GM12878 (cell line): Measurements from ENCODE around the gene BTF3L4. TPM values are rescaled to one million over a fixed set of nuclear protein-coding genes. Genes with fewer than 3 reads are reported as not detected.

Source experiments
- ATAC-seq: fragments of 200-7000 bp; cut with Tn5 transposase; 3 replicates; pipeline ENCODE4 v1.9.1; 2020; ENCODE audit warnings: mild to moderate bottlenecking, moderate library complexity
- BruUV-seq: library from RNA; stranded (reverse); fragments of 400-500 nt; replicated peaks from 2 replicates; lab custom pipeline; 2021; lab: Mats Ljungman, UMichigan
- CTCF ChIA-PET: fragments of 300-600 bp; sonication (Branson Sonifier 250); formaldehyde crosslinking; extraction: SDS; loops from one replicate; lab custom pipeline; 2021; ENCODE audit warnings: inconsistent platforms; lab: Yijun Ruan, JAX
- POLR2A ChIA-PET: fragments of 350-600 bp; formaldehyde crosslinking; extraction: SDS; loops from one replicate; lab custom pipeline; 2021; ENCODE audit warnings: inconsistent platforms; lab: Charles Lee
- RAD21 ChIA-PET: fragments of 300-600 bp; sonication (Branson Sonifier 250); formaldehyde crosslinking; loops from one replicate; lab custom pipeline; 2023; ENCODE audit warnings: antibody characterized with exemption; ENCODE audit not compliant: unreplicated experiment; lab: Charles Lee
- SMC1A ChIA-PET: fragments of 300-600 bp; sonication (Branson Sonifier 250); formaldehyde crosslinking; loops from one replicate; lab custom pipeline; 2023; ENCODE audit not compliant: unreplicated experiment, uncharacterized antibody; lab: Charles Lee
- DNase-seq: peaks from one replicate; pipeline ENCODE4 v3.0.0-alpha.2; 2011; ENCODE audit warnings: low read depth, low spot score
- FAIRE-seq: peaks from 3 replicates; lab custom pipeline; 2011; peaks lifted over from hg19 to GRCh38; lab: Jason Lieb, UNC
- H2AFZ ChIP-seq: 2 replicates; pipeline ENCODE4 v1.6.0; 2011; ENCODE audit warnings: low read depth, low read length, control low read depth; ENCODE audit not compliant: control insufficient read depth
- H3K27ac ChIP-seq: 2 replicates; pipeline ENCODE4 v1.5.1; 2011; ENCODE audit warnings: control low read depth; ENCODE audit not compliant: control insufficient read depth, insufficient read depth
- H3K27me3 ChIP-seq, 2 experiments: replicated peaks in 1 of 2; 2 replicates each; pipeline versions ENCODE4 v1.6.0 to v1.6.1; 2011; ENCODE audit warnings: low read length in 1 of 2; ENCODE audit not compliant: control insufficient read depth in 2 of 2, insufficient read depth in 2 of 2
- H3K36me3 ChIP-seq, 2 experiments: 2 replicates each; pipeline ENCODE4 v1.5.1; 2011; ENCODE audit warnings: low read length in 1 of 2; ENCODE audit not compliant: control insufficient read depth in 2 of 2, insufficient read depth in 2 of 2
- H3K4me1 ChIP-seq: 2 replicates; pipeline ENCODE4 v1.6.1; 2011; ENCODE audit warnings: mild to moderate bottlenecking, low read length, moderate library complexity, mixed read lengths; ENCODE audit not compliant: control insufficient read depth, insufficient read depth
- H3K4me2 ChIP-seq: 2 replicates; pipeline ENCODE4 v1.6.0; 2011; ENCODE audit warnings: control low read depth; ENCODE audit not compliant: control insufficient read depth, insufficient read depth
- H3K4me3 ChIP-seq: fragments of 200-600 bp; sonication (generic); 2 replicates; pipeline ENCODE4 v1.5.1; 2016
- H3K79me2 ChIP-seq: 2 replicates; pipeline ENCODE4 v1.6.0; 2011; ENCODE audit warnings: low read length; ENCODE audit not compliant: control insufficient read depth, insufficient read depth
- H3K9ac ChIP-seq: 2 replicates; pipeline ENCODE4 v1.8.0; 2011; ENCODE audit warnings: low read length, control low read depth, mixed read lengths; ENCODE audit not compliant: control insufficient read depth, insufficient read depth
- H3K9me3 ChIP-seq: replicated peaks from 3 replicates; pipeline ENCODE4 v1.5.1; 2011; ENCODE audit warnings: mild to moderate bottlenecking, low read length; ENCODE audit not compliant: control insufficient read depth, insufficient read depth
- H4K20me1 ChIP-seq: 2 replicates; pipeline ENCODE4 v1.6.0; 2011; ENCODE audit not compliant: control insufficient read depth, insufficient read depth
- ASH2L ChIP-seq: fragments of 300-600, 200-600 bp; sonication (generic); IDR thresholded peaks from 2 replicates; pipeline ENCODE4 v1.6.1; 2017; ENCODE audit warnings: low read depth, mild to moderate bottlenecking, borderline replicate concordance
- BACH1 ChIP-seq: fragments of 450-650 bp; IDR thresholded peaks from 2 replicates; pipeline ENCODE4 v1.6.1; 2017; ENCODE audit warnings: mild to moderate bottlenecking, borderline replicate concordance
- CBX3 ChIP-seq: fragments of 200-600 bp; sonication (generic); IDR thresholded peaks from 2 replicates; pipeline ENCODE4 v1.6.1; 2016; ENCODE audit warnings: low read depth, borderline replicate concordance
- CHD2 ChIP-seq: IDR thresholded peaks from 2 replicates; pipeline ENCODE4 v1.6.1; 2011; ENCODE audit warnings: low read depth, low read length, improper control_type of control experiment, borderline replicate concordance
- ETV6 ChIP-seq, 2 experiments: fragments of 450-650 bp in 1 of 2; IDR thresholded peaks in 1 of 2; conservative IDR thresholded peaks in 1 of 2; 2 replicates each; pipeline ENCODE4 v1.6.1; 2014; ENCODE audit warnings: antibody characterized with exemption in 1 of 2, borderline replicate concordance in 1 of 2, low read depth in 1 of 2, mild to moderate bottlenecking in 1 of 2, moderate library complexity in 1 of 2
- HDAC6 ChIP-seq: fragments of 200-600 bp; sonication (generic); IDR thresholded peaks from one replicate; pipeline ENCODE4 v1.8.0; 2017; ENCODE audit warnings: antibody characterized with exemption; ENCODE audit not compliant: unreplicated experiment
- NKRF ChIP-seq: fragments of 450-650 bp; conservative IDR thresholded peaks from 2 replicates; pipeline ENCODE4 v1.6.1; 2017; ENCODE audit warnings: mild to moderate bottlenecking, moderate library complexity
- PKNOX1 ChIP-seq: fragments of 450-650 bp; IDR thresholded peaks from 2 replicates; pipeline ENCODE4 v1.6.1; 2016; ENCODE audit warnings: mild to moderate bottlenecking
- SIN3A ChIP-seq: IDR thresholded peaks from 2 replicates; pipeline ENCODE4 v1.6.1; 2012; ENCODE audit warnings: low read depth, low read length, improper control_type of control experiment
- SIX5 ChIP-seq: IDR thresholded peaks from 2 replicates; pipeline ENCODE4 v1.6.1; 2011; ENCODE audit warnings: mild to moderate bottlenecking, low read depth, low read length, moderate library complexity; ENCODE audit not compliant: severe bottlenecking
- SPI1 ChIP-seq: IDR thresholded peaks from 2 replicates; pipeline ENCODE4 v1.6.1; 2011; ENCODE audit warnings: low read depth, mild to moderate bottlenecking, low read length, moderate library complexity, borderline replicate concordance; ENCODE audit not compliant: insufficient read depth
- STAT1 ChIP-seq: fragments of 450-650 bp; conservative IDR thresholded peaks from 2 replicates; pipeline ENCODE4 v1.6.1; 2014; ENCODE audit warnings: antibody characterized with exemption, mild to moderate bottlenecking
- STAT3 ChIP-seq: IDR thresholded peaks from 2 replicates; pipeline ENCODE4 v1.6.1; 2011; ENCODE audit warnings: low read depth, low read length, improper control_type of control experiment
- TAF1 ChIP-seq: IDR thresholded peaks from 2 replicates; pipeline ENCODE4 v1.6.1; 2011; ENCODE audit warnings: mild to moderate bottlenecking, low read depth, low read length, borderline replicate concordance
- TCF12 ChIP-seq: IDR thresholded peaks from 2 replicates; pipeline ENCODE4 v1.6.1; 2011; ENCODE audit warnings: low read depth, mild to moderate bottlenecking, low read length
- ZNF274 ChIP-seq: IDR thresholded peaks from one replicate; pipeline ENCODE4 v1.8.0; 2011; ENCODE audit not compliant: insufficient read length, insufficient read depth
- WGBS: methylation state at CpG from one replicate; pipeline ENCODE4 v1.1.6; 2016; ENCODE audit warnings: low lambda C conversion rate; ENCODE audit not compliant: insufficient replicate concordance, insufficient coverage; ENCODE audit errors: missing lambda C conversion rate; 5-methylcytosine and 5-hydroxymethylcytosine counted together
- in situ Hi-C: fragments of 300-500 bp; cut with MboI; formaldehyde crosslinking; loops from 9 replicates; pipeline ENCODE4 v1.14.3; 2018; ENCODE audit warnings: mixed read lengths
- intact Hi-C: fragments of 100-400 bp; cut with micrococcal nuclease; formaldehyde crosslinking; loops from one replicate; pipeline ENCODE4 v1.14.2; 2022; ENCODE audit not compliant: unreplicated experiment
- polyA plus RNA-seq, 11 experiments: library from polyadenylated mRNA; depleted of rRNA in 4 of 11; unstranded in 6 of 11; stranded (reverse) in 5 of 11; fragments of >200 nt; fragmentation: Nextera tagmentation in 4 of 11; fragmentation: Illumina TruSeq in 1 of 11; extraction: Ambion mirVana in 4 of 11; extraction: Trizol in 1 of 11; gene quantifications; 1 replicate in 1 of 11; 2 replicates in 10 of 11; pipeline versions ENCODE4 v1.2.1 to v1.2.3, GENCODE V29; 2011 to 2016; ENCODE audit warnings: inconsistent platforms in 2 of 11, missing spikeins in 2 of 11, low read depth in 1 of 11
- total RNA-seq, 4 experiments: library from RNA; depleted of rRNA in 3 of 4; stranded (reverse); fragments of >200 nt in 3 of 4; fragmentation: Illumina TruSeq in 1 of 4; extraction: Trizol in 1 of 4; gene quantifications; 2 replicates each; pipeline versions ENCODE4 v1.2.1 to v1.2.3, GENCODE V29; 2013 to 2021

BTF3L4 gene
- total and polyA plus RNA-seq, 10 of the 15 experiments (the other 5 are each of a cell fraction or from before 2014, with no cell fraction given), result 25.0 to 76.9 (median 66.8) TPM

- no peak overlapping the region for H3K4me3 ChIP-seq
- POLR2A ChIA-PET, result interaction anchor here (2.2 kb wide), 1 partner anchor 10 kb away, joined by 9 read pairs; no protein-coding TSS in a partner anchor
- H3K9ac ChIP-seq, result no peak overlapping the region
- no peak overlapping the region for H3K4me2 ChIP-seq
- H3K27me3 ChIP-seq, result no peaks in the 10 kb centered on the region
- DNase-seq (no peak), FAIRE-seq (no peak), ATAC-seq (no peak)
- WGBS, result 79% methylated on average over 4 of the region's 4 CpGs
- RAD21 ChIA-PET, result no interaction called here
- intact Hi-C loops (no loop called here), in situ Hi-C loops (no loop called here)
- H3K9me3 ChIP-seq, result no peaks in the 10 kb centered on the region
- H2AFZ ChIP-seq, result no peak overlapping the region
- no peaks in the 10 kb centered on the region; the same call in 1 of the 2 replicates for H3K79me2 ChIP-seq
- no peaks in the 10 kb centered on the region for H4K20me1 ChIP-seq
- no peaks in the 10 kb centered on the region for H3K4me1 ChIP-seq
- TF ChIP-seq NKRF (no peak), TAF1 (no peak), SIX5 (no peak), PKNOX1 (no peak), SIN3A (no peak), ASH2L (no peak), ETV6 (conservative IDR thresholded peaks at IDR 0.05 in 1 of 2, IDR thresholded peaks at IDR 0.05 in 1 of 2; ENCODE audit: borderline replicate concordance in 1 of 2, low read depth in 1 of 2) (no peak), BACH1 (no peak), CHD2 (no peak), STAT1 (no peak), TCF12 (no peak), ZNF274 (no peak), SPI1 (no peak), CBX3 (no peak), STAT3 (no peak), HDAC6 (no peak)
- SMC1A ChIA-PET, result interaction anchor here (0.6 to 3.9 kb wide), 5 partner anchors 8 to 384 kb away, joined by 3 to 18 read pairs (median 4); partner anchors contain the start of genes BTF3L4 and TXNDC12
- CTCF ChIA-PET, result interaction anchor here (2.2 kb wide), 1 partner anchor 15 kb away, joined by 10 read pairs; no protein-coding TSS in a partner anchor
- H3K27ac ChIP-seq, result no peak overlapping the region
- no TSS peak for BruUV-seq
- no peaks in the 10 kb centered on the region; a peak in 2 of 4 replicates for H3K36me3 ChIP-seq
Observed at GRCh38 chr1:52070704-52071103, 14.6 kb downstream of the BTF3L4 start.
